Measurements from ENCODE around the gene SLC27A4.

SLC27A4 gene

DNA sequence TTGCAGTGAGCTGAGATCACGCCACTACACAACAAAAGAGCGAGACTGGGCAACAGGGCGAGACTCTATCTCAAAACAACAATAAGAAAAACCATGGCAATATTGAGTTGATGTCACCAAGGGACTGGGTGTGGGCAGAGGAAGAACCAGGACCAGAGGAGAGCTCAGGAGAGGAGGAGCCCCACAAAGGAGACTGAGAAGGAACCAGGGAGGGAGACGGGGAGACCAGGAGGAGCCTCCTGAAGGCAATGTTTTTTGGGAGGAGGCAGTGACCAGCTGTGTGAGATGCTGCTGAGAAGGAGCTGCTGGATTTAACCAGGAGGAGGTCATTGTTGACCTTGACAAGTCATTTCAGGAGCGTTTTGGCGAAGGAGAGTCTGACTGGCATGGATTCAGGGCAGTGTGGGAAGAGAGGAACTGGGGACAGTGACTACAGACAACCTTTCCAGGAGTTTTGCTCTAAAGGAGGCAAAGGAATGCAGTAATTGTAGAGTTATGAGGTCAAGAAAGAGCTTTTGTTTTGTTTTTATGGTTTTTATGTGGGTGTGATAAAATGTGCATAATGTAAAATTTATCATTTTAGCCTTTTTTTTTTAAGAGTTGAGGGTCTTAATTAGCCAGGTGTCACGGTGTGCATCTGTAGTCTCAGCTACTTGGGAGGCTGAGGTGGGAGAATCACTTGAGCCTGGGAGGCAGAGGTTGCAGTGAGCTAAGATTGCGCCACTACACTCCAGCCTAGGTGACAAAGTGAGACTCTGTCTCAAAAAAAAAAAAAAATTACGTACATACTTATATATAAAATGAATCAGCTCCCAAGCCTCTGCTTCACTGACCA is 36.0 kb upstream of the SLC27A4 start:
- WGBS, 2 donors (ENCODE audit: extremely low coverage in 2 of 2, insufficient read length in 2 of 2, insufficient replicate concordance in 1 of 2): no CpG with 5 or more reads among the region's 9 CpGs
- H3K4me3 ChIP-seq (ENCODE audit: low read length in 2 of 2): no peak overlapping the region
- no peak overlapping the region for H4K8ac ChIP-seq (ENCODE audit: low read depth, low read length)
- no peak for DNase-seq (ENCODE audit: low spot score)
- H3K23ac ChIP-seq (ENCODE audit: low read depth, low read length, poor library complexity): no peak overlapping the region
- H2BK5ac ChIP-seq (ENCODE audit: low read length): no peak overlapping the region
- H3K9me3 ChIP-seq (replicated peaks in 1 of 2; ENCODE audit: control insufficient read depth in 2 of 2, insufficient read depth in 1 of 2, low read depth in 1 of 2, low read length in 2 of 2): no peaks in the 10 kb centered on the region
- no peak overlapping the region for H3K27ac ChIP-seq (replicated peaks; ENCODE audit: low read length)
- no peak overlapping the region for H2AK5ac ChIP-seq (ENCODE audit: low read depth, low read length)
- no peak overlapping the region for H3K14ac ChIP-seq (ENCODE audit: low read length)
- H3K79me1 ChIP-seq (ENCODE audit: low read depth, low read length): no peaks in the 10 kb centered on the region
- no peak overlapping the region for H3K18ac ChIP-seq (ENCODE audit: low read length)
- H3K4me2 ChIP-seq (ENCODE audit: insufficient read depth, low read length, poor library complexity, severe bottlenecking): no peak overlapping the region
- no peaks in the 10 kb centered on the region for H3K4me1 ChIP-seq (ENCODE audit: control insufficient read depth in 2 of 2, insufficient read depth in 1 of 2, low read depth in 1 of 2, low read length in 2 of 2)
- no peak overlapping the region for H4K91ac ChIP-seq (ENCODE audit: low read depth, low read length, poor library complexity)
- no peak overlapping the region for H2BK12ac ChIP-seq (ENCODE audit: low read length)
- H2AFZ ChIP-seq (ENCODE audit: low read length): no peak overlapping the region
- no peak overlapping the region for H2BK120ac ChIP-seq (ENCODE audit: low read depth, low read length)
- H3K36me3 ChIP-seq (replicated peaks in 1 of 2; ENCODE audit: control insufficient read depth in 2 of 2, insufficient read depth in 2 of 2, low read length in 2 of 2): peaks cover 5 to 15% of the 10 kb centered on the region in 2 donors
- H3K9ac ChIP-seq (ENCODE audit: low read depth, low read length, poor library complexity): no peak overlapping the region
- H2BK15ac ChIP-seq (ENCODE audit: low read length): no peak overlapping the region
- no peak overlapping the region for H3K4ac ChIP-seq (ENCODE audit: low read length)
- H3K27me3 ChIP-seq (ENCODE audit: control insufficient read depth in 3 of 3, insufficient read depth in 3 of 3, low read depth in 1 of 3, low read length in 3 of 3): no peaks in the 10 kb centered on the region

DNA sequence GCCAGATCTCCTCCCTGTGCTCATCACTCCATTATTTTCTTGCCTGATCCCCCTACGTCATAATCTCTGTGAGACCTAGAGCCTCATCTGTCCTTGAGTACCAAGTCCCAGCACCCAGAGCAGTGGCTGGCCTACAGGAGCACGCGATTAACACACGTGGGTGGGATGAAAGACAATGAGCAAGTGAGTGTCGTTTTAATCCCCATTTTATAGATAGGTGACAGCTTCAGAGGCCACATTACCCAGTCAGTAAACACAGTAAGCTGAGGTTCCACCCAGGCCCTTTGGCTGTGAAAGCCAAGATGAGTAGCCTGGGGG is 35.4 kb upstream of the SLC27A4 start:
- Histone ChIP-seq H3K4me2 (ENCODE audit: insufficient read depth, low read length, poor library complexity, severe bottlenecking) (no peak overlapping the region), H3K27ac (replicated peaks; ENCODE audit: low read length) (no peak overlapping the region), H3K9ac (ENCODE audit: low read depth, low read length, poor library complexity) (no peak overlapping the region), H2BK120ac (ENCODE audit: low read depth, low read length) (no peak overlapping the region), H4K91ac (ENCODE audit: low read depth, low read length, poor library complexity) (peak overlapping the region; percentile 43), H2AFZ (ENCODE audit: low read length) (no peak overlapping the region), H3K36me3 (replicated peaks in 1 of 2; ENCODE audit: control insufficient read depth in 2 of 2, insufficient read depth in 2 of 2, low read length in 2 of 2) (peaks cover 11 to 21% of the 10 kb centered on the region in 2 donors), H3K23ac (ENCODE audit: low read depth, low read length, poor library complexity) (no peak overlapping the region), H2AK5ac (ENCODE audit: low read depth, low read length) (no peak overlapping the region), H3K14ac (ENCODE audit: low read length) (no peak overlapping the region), H2BK12ac (ENCODE audit: low read length) (no peak overlapping the region), H3K18ac (ENCODE audit: low read length) (no peak overlapping the region), H3K4ac (ENCODE audit: low read length) (no peak overlapping the region), H3K79me1 (ENCODE audit: low read depth, low read length) (no peaks in the 10 kb centered on the region), H2BK5ac (ENCODE audit: low read length) (no peak overlapping the region), H3K4me3 (ENCODE audit: low read length in 2 of 2) (no peak overlapping the region), H3K9me3 (replicated peaks in 1 of 2; ENCODE audit: control insufficient read depth in 2 of 2, insufficient read depth in 1 of 2, low read depth in 1 of 2, low read length in 2 of 2) (no peaks in the 10 kb centered on the region), H2BK15ac (ENCODE audit: low read length) (no peak overlapping the region), H3K4me1 (ENCODE audit: control insufficient read depth in 2 of 2, insufficient read depth in 1 of 2, low read depth in 1 of 2, low read length in 2 of 2) (no peaks in the 10 kb centered on the region), H4K8ac (ENCODE audit: low read depth, low read length) (no peak overlapping the region), H3K27me3 (ENCODE audit: control insufficient read depth in 3 of 3, insufficient read depth in 3 of 3, low read depth in 1 of 3, low read length in 3 of 3) (no peaks in the 10 kb centered on the region)
- no peak for DNase-seq (ENCODE audit: low spot score)
- no CpG with 5 or more reads among the region's 5 CpGs for WGBS, 2 donors (ENCODE audit: extremely low coverage in 2 of 2, insufficient read length in 2 of 2, insufficient replicate concordance in 1 of 2)

- Histone ChIP-seq H3K4ac (ENCODE audit: low read length) (no peak overlapping the region), H3K4me2 (ENCODE audit: insufficient read depth, low read length, poor library complexity, severe bottlenecking) (no peak overlapping the region), H2BK15ac (ENCODE audit: low read length) (no peak overlapping the region), H3K9me3 (replicated peaks in 1 of 2; ENCODE audit: control insufficient read depth in 2 of 2, insufficient read depth in 1 of 2, low read depth in 1 of 2, low read length in 2 of 2) (no peaks in the 10 kb centered on the region), H3K4me1 (ENCODE audit: control insufficient read depth in 2 of 2, insufficient read depth in 1 of 2, low read depth in 1 of 2, low read length in 2 of 2) (no peaks in the 10 kb centered on the region), H4K8ac (ENCODE audit: low read depth, low read length) (no peak overlapping the region), H4K91ac (ENCODE audit: low read depth, low read length, poor library complexity) (no peak overlapping the region), H2BK12ac (ENCODE audit: low read length) (no peak overlapping the region), H3K27ac (replicated peaks; ENCODE audit: low read length) (no peak overlapping the region), H3K18ac (ENCODE audit: low read length) (no peak overlapping the region), H2BK120ac (ENCODE audit: low read depth, low read length) (no peak overlapping the region), H3K27me3 (ENCODE audit: control insufficient read depth in 3 of 3, insufficient read depth in 3 of 3, low read depth in 1 of 3, low read length in 3 of 3) (no peaks in the 10 kb centered on the region), H2BK5ac (ENCODE audit: low read length) (no peak overlapping the region), H3K14ac (ENCODE audit: low read length) (no peak overlapping the region), H3K9ac (ENCODE audit: low read depth, low read length, poor library complexity) (no peak overlapping the region), H3K79me1 (ENCODE audit: low read depth, low read length) (no peaks in the 10 kb centered on the region), H3K36me3 (replicated peaks in 1 of 2; ENCODE audit: control insufficient read depth in 2 of 2, insufficient read depth in 2 of 2, low read length in 2 of 2) (peaks cover 31 to 48% of the 10 kb centered on the region in 2 donors), H2AFZ (ENCODE audit: low read length) (no peak overlapping the region), H3K4me3 (ENCODE audit: low read length in 2 of 2) (no peak overlapping the region), H2AK5ac (ENCODE audit: low read depth, low read length) (no peak overlapping the region), H3K23ac (ENCODE audit: low read depth, low read length, poor library complexity) (no peak overlapping the region)
- no peak for DNase-seq (ENCODE audit: low spot score)
- WGBS, 2 donors (ENCODE audit: extremely low coverage in 2 of 2, insufficient read length in 2 of 2, insufficient replicate concordance in 1 of 2): no CpG with 5 or more reads among the region's 16 CpGs
Observed at GRCh38 chr9:128309551-128309950, 30.8 kb upstream of the SLC27A4 start.

- H2AK5ac ChIP-seq (ENCODE audit: low read depth, low read length): no peak overlapping the region
- H3K27me3 ChIP-seq (ENCODE audit: control insufficient read depth in 3 of 3, insufficient read depth in 3 of 3, low read depth in 1 of 3, low read length in 3 of 3): no peaks in the 10 kb centered on the region
- peaks cover 0 to 2% of the 10 kb centered on the region in 2 donors for H3K9me3 ChIP-seq (replicated peaks in 1 of 2; ENCODE audit: control insufficient read depth in 2 of 2, insufficient read depth in 1 of 2, low read depth in 1 of 2, low read length in 2 of 2)
- no peak overlapping the region for H4K91ac ChIP-seq (ENCODE audit: low read depth, low read length, poor library complexity)
- no peak overlapping the region for H4K8ac ChIP-seq (ENCODE audit: low read depth, low read length)
- H2BK15ac ChIP-seq (ENCODE audit: low read length): no peak overlapping the region
- no peak overlapping the region for H2AFZ ChIP-seq (ENCODE audit: low read length)
- peaks cover 35 to 57% of the 10 kb centered on the region in 2 donors for H3K36me3 ChIP-seq (replicated peaks in 1 of 2; ENCODE audit: control insufficient read depth in 2 of 2, insufficient read depth in 2 of 2, low read length in 2 of 2)
- H3K18ac ChIP-seq (ENCODE audit: low read length): no peak overlapping the region
- H3K4me2 ChIP-seq (ENCODE audit: insufficient read depth, low read length, poor library complexity, severe bottlenecking): no peak overlapping the region
- H3K4me1 ChIP-seq (ENCODE audit: control insufficient read depth in 2 of 2, insufficient read depth in 1 of 2, low read depth in 1 of 2, low read length in 2 of 2): no peaks in the 10 kb centered on the region
- no peak overlapping the region for H3K14ac ChIP-seq (ENCODE audit: low read length)
- no peak overlapping the region for H2BK120ac ChIP-seq (ENCODE audit: low read depth, low read length)
- H3K4ac ChIP-seq (ENCODE audit: low read length): no peak overlapping the region
- peak overlapping the region; percentile 95 for H3K23ac ChIP-seq (ENCODE audit: low read depth, low read length, poor library complexity)
- no peak overlapping the region for H3K9ac ChIP-seq (ENCODE audit: low read depth, low read length, poor library complexity)
- no peak overlapping the region for H3K27ac ChIP-seq (replicated peaks; ENCODE audit: low read length)
- no CpG with 5 or more reads among the region's 10 CpGs for WGBS, 2 donors (ENCODE audit: extremely low coverage in 2 of 2, insufficient read length in 2 of 2, insufficient replicate concordance in 1 of 2)
- H2BK5ac ChIP-seq (ENCODE audit: low read length): no peak overlapping the region
- H3K4me3 ChIP-seq (ENCODE audit: low read length in 2 of 2): no peak overlapping the region
- no peak overlapping the region for H2BK12ac ChIP-seq (ENCODE audit: low read length)
- no peaks in the 10 kb centered on the region for H3K79me1 ChIP-seq (ENCODE audit: low read depth, low read length)
- DNase-seq (ENCODE audit: low spot score): no peak
Observed at GRCh38 chr9:128310461-128310860, 29.9 kb upstream of the SLC27A4 start.
